Endothelial cell of hepatic sinusoid (primary cell): Measurements from ENCODE around the gene TBC1D14.

Experiments
- in situ Hi-C: cut with HindIII; loops from 2 replicates; pipeline ENCODE4 v1.10.0; 2017; ENCODE audit warnings: low sequenced_read_pairs

TBC1D14 gene

GRCh38 chr4:7016086-7016485 is 106.5 kb downstream of the TBC1D14 start:
- in situ Hi-C loops = no loop called here

- in situ Hi-C loops = no loop called here
Measured at GRCh38 chr4:7016512-7016911, 106.9 kb downstream of the TBC1D14 start.

GRCh38 chr4:7017446-7018048 is 107.9 kb downstream of the TBC1D14 start:
- in situ Hi-C loops = no loop called here

GRCh38 chr4:7018281-7018680 is 108.7 kb downstream of the TBC1D14 start:
- in situ Hi-C loops = no loop called here

- in situ Hi-C loops = no loop called here
Measured at GRCh38 chr4:7019367-7019766, 109.7 kb downstream of the TBC1D14 start.

- in situ Hi-C loops = loop anchor here (5.0 kb wide), 2 partner anchors 38 to 62 kb away; no protein-coding TSS in a partner anchor
Measured at GRCh38 chr4:7020290-7020689, 110.7 kb downstream of the TBC1D14 start.

- in situ Hi-C loops = loop anchor here (5.0 kb wide), 2 partner anchors 39 to 61 kb away; no protein-coding TSS in a partner anchor
Measured at GRCh38 chr4:7020856-7021255, 111.2 kb downstream of the TBC1D14 start.

GRCh38 chr4:7021355-7021754 is 111.7 kb downstream of the TBC1D14 start:
- in situ Hi-C loops = loop anchor here (5.0 kb wide), 2 partner anchors 39 to 61 kb away; no protein-coding TSS in a partner anchor

- in situ Hi-C loops = loop anchor here (5.0 kb wide), 2 partner anchors 40 to 60 kb away; no protein-coding TSS in a partner anchor
Measured at GRCh38 chr4:7021930-7022664, 112.5 kb downstream of the TBC1D14 start.

GRCh38 chr4:7023486-7023885 is 113.9 kb downstream of the TBC1D14 start:
- in situ Hi-C loops = loop anchor here (5.0 kb wide), 2 partner anchors 41 to 59 kb away; no protein-coding TSS in a partner anchor

- in situ Hi-C loops = loop anchor here (5.0 kb wide), 2 partner anchors 42 to 58 kb away; no protein-coding TSS in a partner anchor
Measured at GRCh38 chr4:7023901-7024300, 114.3 kb downstream of the TBC1D14 start.

- in situ Hi-C loops = loop anchor here (5.0 kb wide), 2 partner anchors 42 to 58 kb away; no protein-coding TSS in a partner anchor
Measured at GRCh38 chr4:7024336-7024890, 114.8 kb downstream of the TBC1D14 start.

- in situ Hi-C loops = no loop called here
Measured at GRCh38 chr4:7025040-7025602, 115.5 kb downstream of the TBC1D14 start.

- in situ Hi-C loops = no loop called here
Measured at GRCh38 chr4:7026107-7026506, 116.5 kb downstream of the TBC1D14 start.

GRCh38 chr4:7027284-7027683 is 117.7 kb downstream of the TBC1D14 start:
- in situ Hi-C loops = no loop called here

- in situ Hi-C loops = no loop called here
Measured at GRCh38 chr4:7027913-7028312, 118.3 kb downstream of the TBC1D14 start.

- in situ Hi-C loops = no loop called here
Measured at GRCh38 chr4:7029212-7029611, 119.6 kb downstream of the TBC1D14 start.

- in situ Hi-C loops = no loop called here
Measured at GRCh38 chr4:7029921-7030320, 120.3 kb downstream of the TBC1D14 start.

- in situ Hi-C loops = no loop called here
Measured at GRCh38 chr4:7030856-7031255, 121.2 kb downstream of the TBC1D14 start.

- in situ Hi-C loops = no loop called here
Measured at GRCh38 chr4:7031558-7032449, 122.2 kb downstream of the TBC1D14 start.
